ENCODE measurements around the gene NEDD4L.

GRCh38 chr18:58416704-58417683 is 373.0 kb downstream of the NEDD4L start:
- TF ChIP-seq BRCA1 (IDR thresholded peaks at IDR 0.05; ENCODE audit: low read depth, low read length) (no peak), CREB1 (IDR thresholded peaks at IDR 0.05; ENCODE audit: low read depth) (no peak), TCF12 (IDR thresholded peaks at IDR 0.05; ENCODE audit: low read depth, low read length) (no peak)
